Activated CD4-positive, alpha-beta memory T cell treated with anti-CD3 and anti-CD28 coated beads, Interleukin-2, amount 10 ng/mL, durations not matched to agents 7 days and 5 days (primary cell): ENCODE results near the gene NOTCH2. TPM values are rescaled to one million over a fixed set of nuclear protein-coding genes. Genes with fewer than 3 reads are reported as not detected.

ENCODE experiments used
- CTCF ChIA-PET: fragments of 350-600 bp; sonication (Branson Sonifier 250); formaldehyde crosslinking; loops from one replicate; lab custom pipeline; 2021; ENCODE audit warnings: antibody characterized with exemption, inconsistent platforms; lab: Charles Lee
- POLR2A ChIA-PET: fragments of 350-600 bp; sonication (Branson Sonifier 250); formaldehyde crosslinking; loops from one replicate; lab custom pipeline; 2021; ENCODE audit warnings: antibody characterized with exemption; lab: Charles Lee
- DNase-seq: peaks from one replicate; pipeline ENCODE4 v3.0.0-alpha.2; 2020
- H3K27ac Mint-ChIP-seq: one replicate; pipeline ENCODE4 v1.8.0; 2021; ENCODE audit warnings: mild to moderate bottlenecking, mixed read lengths
- H3K27me3 Mint-ChIP-seq: one replicate; pipeline ENCODE4 v1.8.0; 2021; ENCODE audit warnings: mixed read lengths
- H3K36me3 Mint-ChIP-seq: one replicate; pipeline ENCODE4 v1.8.0; 2021; ENCODE audit warnings: low read depth, mixed read lengths
- H3K4me1 Mint-ChIP-seq: one replicate; pipeline ENCODE4 v1.8.0; 2021; ENCODE audit warnings: mixed read lengths
- H3K4me3 Mint-ChIP-seq: one replicate; pipeline ENCODE4 v1.8.0; 2021; ENCODE audit warnings: mild to moderate bottlenecking, mixed read lengths
- H3K9me3 Mint-ChIP-seq: one replicate; pipeline ENCODE4 v1.8.0; 2021; ENCODE audit warnings: mixed read lengths
- total RNA-seq, 2 experiments: library from RNA; stranded (reverse); gene quantifications; one replicate each; pipeline ENCODE4 v1.2.3, GENCODE V29; 2021

The NOTCH2 gene
- total RNA-seq, 2 experiments from 2014 or later: 81.9 to 88.7 TPM

DNA sequence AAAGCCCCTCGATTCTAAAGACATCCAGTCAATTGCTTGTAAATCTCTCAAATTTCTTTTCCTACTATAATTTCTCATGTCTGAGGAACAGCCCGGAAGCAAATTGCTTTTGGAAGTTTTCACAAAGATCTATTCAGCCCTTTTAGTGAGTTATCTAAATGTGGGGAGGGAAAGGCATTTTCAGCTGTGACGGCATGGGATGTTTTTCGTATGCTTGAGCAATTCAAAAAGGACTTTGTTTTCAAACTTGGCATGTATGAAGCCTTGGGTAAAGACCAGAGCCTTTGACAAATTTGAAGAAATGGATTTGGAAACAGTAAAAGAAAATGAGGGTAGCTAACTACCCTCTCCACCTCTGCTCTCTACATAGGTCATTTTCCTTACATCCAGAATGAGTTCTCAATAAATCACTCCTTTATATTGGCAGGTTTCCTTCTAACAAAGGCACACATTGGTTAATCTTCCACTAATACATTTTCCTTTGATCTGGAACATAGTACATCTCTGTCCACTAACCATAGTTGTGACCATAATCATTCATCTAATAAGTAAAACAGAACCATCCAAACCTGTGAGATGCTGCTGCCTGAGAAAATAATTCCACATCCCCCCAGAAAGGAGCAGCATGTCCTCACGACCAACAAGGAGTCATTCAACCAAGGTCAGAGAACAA lies 107.0 kb downstream of the NOTCH2 start:
- POLR2A ChIA-PET: no interaction called here
- no peak overlapping the region for H3K27ac Mint-ChIP-seq
- CTCF ChIA-PET: interaction anchor here (0.7 to 1.3 kb wide), 2 partner anchors 12 to 14 kb away, joined by 3 read pairs; no protein-coding TSS in a partner anchor
- peaks cover 11% of the 10 kb centered on the region for H3K4me1 Mint-ChIP-seq
- no peaks in the 10 kb centered on the region for H3K27me3 Mint-ChIP-seq
- peaks cover 65% of the 10 kb centered on the region for H3K36me3 Mint-ChIP-seq
- H3K4me3 Mint-ChIP-seq: no peak overlapping the region
- no peak for DNase-seq
- H3K9me3 Mint-ChIP-seq: no peaks in the 10 kb centered on the region

DNA sequence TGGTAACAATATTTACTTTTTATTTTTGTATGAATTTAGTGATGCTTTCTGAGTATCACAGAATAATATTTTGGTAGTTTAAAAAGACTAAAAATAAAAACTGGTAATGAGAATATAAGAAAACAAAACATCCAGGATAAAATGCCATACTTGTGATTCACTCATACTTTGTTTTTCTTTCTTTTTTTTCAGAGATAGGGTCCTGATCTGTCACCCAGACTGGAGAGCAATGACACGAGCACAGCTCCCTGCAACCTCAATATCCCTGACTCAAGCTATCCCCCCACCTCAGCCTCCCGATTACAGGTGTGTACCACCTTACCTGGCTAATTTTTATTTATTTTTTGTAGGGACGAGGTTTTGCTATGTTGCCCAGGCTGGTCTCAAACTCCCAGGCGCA lies 109.0 kb downstream of the NOTCH2 start:
- Mint-ChIP-seq H3K9me3 (no peaks in the 10 kb centered on the region), H3K4me3 (no peak overlapping the region), H3K27me3 (no peaks in the 10 kb centered on the region), H3K36me3 (peaks cover 58% of the 10 kb centered on the region), H3K4me1 (peaks cover 23% of the 10 kb centered on the region), H3K27ac (no peak overlapping the region)
- DNase-seq: no peak
- ChIA-PET CTCF (interaction anchor here (1.6 kb wide), 1 partner anchor 12 kb away, joined by 4 read pairs; no protein-coding TSS in a partner anchor), POLR2A (no interaction called here)

DNA sequence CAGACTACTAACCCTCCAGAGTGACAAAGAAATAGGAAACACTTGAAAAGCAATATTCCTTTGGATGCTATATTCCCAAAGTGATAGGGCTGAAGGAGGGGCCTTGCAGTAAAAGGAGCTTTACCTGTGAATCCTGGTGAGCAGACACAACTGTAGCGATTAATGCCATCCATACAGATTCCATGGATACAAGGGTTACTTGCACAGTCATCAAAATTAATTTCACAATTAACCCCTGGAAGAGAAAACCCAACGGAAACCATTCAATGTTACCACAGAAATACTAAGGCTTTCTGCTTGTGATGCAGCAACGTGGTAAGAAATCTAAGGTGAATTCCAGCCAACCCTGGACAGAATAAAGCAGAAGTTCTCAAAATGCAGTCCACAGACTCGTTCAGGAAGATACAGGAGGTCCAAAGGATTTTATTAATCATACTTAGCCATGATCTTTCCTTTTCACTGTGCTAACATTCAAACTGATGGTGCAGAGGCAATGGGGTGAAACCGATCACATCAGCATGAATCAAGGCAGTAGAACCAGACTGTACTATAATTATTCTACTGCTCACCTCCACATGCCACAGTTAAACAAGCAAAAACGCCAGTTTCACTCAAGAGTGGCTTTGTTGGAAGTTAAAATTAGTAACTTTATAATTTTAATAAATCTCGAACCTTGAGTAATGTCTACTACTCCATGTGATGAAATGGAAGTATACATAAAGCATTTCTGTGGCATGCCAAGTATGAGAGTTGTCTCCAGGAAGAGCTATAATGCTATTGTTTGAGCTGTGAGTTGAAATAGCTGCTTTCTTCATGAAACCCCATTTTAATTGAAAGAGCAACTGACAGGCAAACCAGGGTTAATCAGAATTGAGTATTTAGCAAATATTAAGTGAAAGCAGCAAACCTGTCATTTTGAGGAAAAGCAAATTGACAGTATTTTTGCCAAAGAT lies 109.9 kb downstream of the NOTCH2 start:
- no peaks in the 10 kb centered on the region for H3K9me3 Mint-ChIP-seq
- CTCF ChIA-PET: interaction anchor here (1.6 kb wide), 1 partner anchor 11 kb away, joined by 4 read pairs; no protein-coding TSS in a partner anchor
- peaks cover 33% of the 10 kb centered on the region for H3K4me1 Mint-ChIP-seq
- peaks cover 55% of the 10 kb centered on the region for H3K36me3 Mint-ChIP-seq
- no peak overlapping the region for H3K27ac Mint-ChIP-seq
- POLR2A ChIA-PET: no interaction called here
- no peaks in the 10 kb centered on the region for H3K27me3 Mint-ChIP-seq
- H3K4me3 Mint-ChIP-seq: no peak overlapping the region
- DNase-seq: no peak

DNA sequence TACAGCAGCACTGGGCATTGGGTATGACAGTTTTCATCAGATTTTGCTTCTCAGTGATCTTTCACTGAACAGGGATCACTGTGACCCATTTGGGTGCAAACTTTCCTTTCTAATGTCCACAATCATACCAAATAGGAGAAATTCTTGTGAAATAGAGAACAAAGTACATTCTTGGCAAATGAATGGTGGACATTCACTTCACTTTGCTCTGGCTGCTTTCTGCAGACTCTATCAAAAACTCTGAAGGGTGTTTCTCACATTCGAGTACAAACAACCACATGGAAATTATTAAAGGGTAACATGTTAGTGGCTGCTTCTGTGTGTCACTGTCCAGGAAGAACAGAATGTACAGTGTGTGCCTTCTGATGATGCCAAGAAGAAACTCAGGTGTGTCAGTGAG lies 111.2 kb downstream of the NOTCH2 start:
- Mint-ChIP-seq H3K4me1 (peaks cover 42% of the 10 kb centered on the region), H3K4me3 (no peak overlapping the region), H3K27ac (no peak overlapping the region), H3K27me3 (no peaks in the 10 kb centered on the region), H3K9me3 (no peaks in the 10 kb centered on the region), H3K36me3 (peaks cover 57% of the 10 kb centered on the region)
- DNase-seq: no peak
- POLR2A ChIA-PET: no interaction called here
- CTCF ChIA-PET: interaction anchor here (0.6 kb wide), 1 partner anchor 15 kb away, joined by 4 read pairs; no protein-coding TSS in a partner anchor

DNA sequence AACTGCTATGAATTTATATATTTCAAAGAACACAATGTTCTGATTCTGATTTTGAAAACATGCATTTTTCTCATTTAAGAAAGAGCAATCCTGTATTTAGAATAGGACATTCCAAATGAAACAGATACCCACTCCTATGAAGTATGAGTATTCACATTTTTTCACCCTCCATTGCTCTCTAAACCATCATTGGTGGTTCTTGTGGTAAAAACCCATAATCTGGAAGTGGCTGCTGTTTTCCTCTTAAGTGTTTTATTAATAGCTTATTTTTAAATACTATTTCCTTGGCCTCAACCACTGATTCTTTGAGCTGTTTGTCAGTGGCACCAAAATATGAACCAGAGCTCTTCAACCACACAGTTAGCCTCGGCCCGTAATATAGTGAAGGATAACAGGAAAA lies 113.2 kb downstream of the NOTCH2 start:
- Mint-ChIP-seq H3K4me1 (peaks cover 41% of the 10 kb centered on the region), H3K27ac (peak overlapping the region; percentile 27), H3K9me3 (no peaks in the 10 kb centered on the region), H3K27me3 (no peaks in the 10 kb centered on the region), H3K4me3 (peak overlapping the region; percentile 3), H3K36me3 (peaks cover 53% of the 10 kb centered on the region)
- ChIA-PET CTCF (interaction anchor here (1.5 kb wide), 1 partner anchor 12 kb away, joined by 7 read pairs; no protein-coding TSS in a partner anchor), POLR2A (no interaction called here)
- no peak for DNase-seq

DNA sequence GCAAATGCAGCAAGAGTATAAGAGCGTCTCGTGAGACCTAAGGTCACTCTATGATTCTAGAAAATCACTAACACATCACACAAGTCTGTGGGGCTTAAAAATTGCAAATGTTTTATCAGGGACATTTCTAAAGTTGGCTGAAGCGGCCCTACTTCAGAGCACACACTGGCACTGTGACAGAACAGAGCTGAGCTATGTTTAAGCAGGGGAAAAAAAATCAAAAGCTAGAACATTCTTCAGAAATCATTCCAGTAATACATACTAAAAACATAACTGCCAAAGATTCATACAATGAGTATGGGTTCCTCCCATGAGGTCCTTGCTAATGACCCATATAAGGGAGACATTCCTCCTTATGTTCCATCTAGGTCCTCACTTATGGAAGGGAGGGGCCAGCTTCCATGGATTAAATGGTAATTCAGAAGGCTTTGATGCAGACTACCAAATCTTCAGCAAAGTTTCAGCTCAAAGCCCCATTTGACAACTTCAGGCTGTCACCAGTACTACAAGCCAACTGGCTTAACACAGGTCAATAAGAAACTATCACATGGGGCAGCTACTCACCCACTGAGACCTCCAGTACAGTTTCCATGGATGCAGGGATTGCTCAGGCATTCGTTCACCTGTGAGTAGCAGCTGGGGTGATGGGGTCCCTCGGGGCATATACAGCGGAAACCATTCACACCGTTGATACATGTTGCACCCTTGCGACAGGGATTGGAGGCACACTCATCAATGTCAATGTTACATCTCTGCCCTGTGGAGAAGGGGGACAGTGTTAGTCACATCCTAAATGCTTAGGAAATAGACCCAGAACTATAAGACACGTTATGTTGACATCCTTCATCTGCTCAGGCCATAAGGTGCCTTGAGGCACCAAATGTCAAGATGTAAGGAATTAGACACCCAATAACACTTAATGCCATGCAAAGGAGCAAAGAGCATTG lies 114.7 kb downstream of the NOTCH2 start:
- H3K36me3 Mint-ChIP-seq: peaks cover 59% of the 10 kb centered on the region
- peak overlapping the region; percentile 9 for H3K27ac Mint-ChIP-seq

DNA sequence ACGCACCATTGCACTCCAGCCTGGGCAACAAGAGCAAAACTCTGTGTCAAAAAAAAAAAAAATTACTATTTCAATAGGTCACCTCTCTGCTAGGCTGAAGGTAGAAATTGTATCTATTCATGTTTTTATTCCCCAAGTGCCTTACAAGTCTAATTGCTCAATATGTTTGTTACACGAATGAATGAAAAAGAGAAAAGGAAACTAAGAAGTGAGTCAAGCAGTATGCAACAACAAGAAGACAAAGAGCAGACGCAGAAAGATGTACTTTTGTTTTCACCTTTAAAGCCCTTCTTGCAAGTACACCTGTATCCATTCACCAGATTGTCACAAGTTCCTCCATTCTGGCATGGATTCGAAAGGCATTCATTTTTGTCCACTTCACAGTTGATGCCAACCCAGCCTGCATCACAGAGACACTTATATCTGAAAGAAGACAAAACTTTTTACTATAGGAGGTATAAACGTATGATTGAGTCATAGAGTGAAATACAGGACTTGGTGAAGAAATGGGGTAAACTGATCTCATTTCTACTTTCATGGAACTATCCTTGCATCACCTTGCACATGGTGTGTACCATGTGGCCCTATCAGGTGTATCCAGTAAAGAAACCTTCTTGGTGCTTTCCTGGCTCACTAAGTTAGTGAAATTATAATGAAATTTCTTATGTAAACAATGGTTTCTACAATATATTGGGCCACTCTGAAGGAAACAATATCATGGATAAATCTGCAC lies 116.0 kb downstream of the NOTCH2 start:
- no peak for DNase-seq
- H3K27ac Mint-ChIP-seq: no peak overlapping the region
- peaks cover 40% of the 10 kb centered on the region for H3K4me1 Mint-ChIP-seq
- H3K4me3 Mint-ChIP-seq: no peak overlapping the region
- H3K9me3 Mint-ChIP-seq: no peaks in the 10 kb centered on the region
- ChIA-PET CTCF (interaction anchor here (1.7 kb wide), 1 partner anchor 15 kb away, joined by 5 read pairs; no protein-coding TSS in a partner anchor), POLR2A (no interaction called here)
- H3K27me3 Mint-ChIP-seq: no peaks in the 10 kb centered on the region
- peaks cover 53% of the 10 kb centered on the region for H3K36me3 Mint-ChIP-seq

More for the DNA sequence above, 114.7 kb downstream of the NOTCH2 start:
- Mint-ChIP-seq H3K9me3 (no peaks in the 10 kb centered on the region), H3K27me3 (no peaks in the 10 kb centered on the region), H3K4me1 (peaks cover 41% of the 10 kb centered on the region), H3K4me3 (no peak overlapping the region)
- POLR2A ChIA-PET: interaction anchor here (1.2 kb wide), 1 partner anchor 28 kb away, joined by 3 read pairs; no protein-coding TSS in a partner anchor
- CTCF ChIA-PET: interaction anchor here (1.7 kb wide), 1 partner anchor 13 kb away, joined by 5 read pairs; no protein-coding TSS in a partner anchor
- no peak for DNase-seq

DNA sequence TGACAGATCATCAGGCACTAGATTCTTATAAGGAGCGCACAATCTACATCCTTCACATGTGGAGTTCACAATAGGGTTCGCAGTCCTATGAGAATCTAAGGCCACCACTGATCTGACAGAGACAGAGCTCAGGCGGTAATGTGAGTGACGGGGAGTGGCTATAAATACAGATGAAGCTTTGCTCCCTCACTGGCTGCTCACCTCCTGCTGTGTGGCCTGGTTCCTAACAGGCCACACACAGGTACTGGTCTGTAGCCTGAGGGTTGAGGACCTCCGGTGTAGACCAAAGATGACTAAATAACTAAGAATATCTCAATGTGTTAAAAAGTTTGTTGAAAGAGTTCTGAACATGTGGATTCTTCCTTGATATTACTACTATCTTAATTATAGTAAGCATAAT lies 117.0 kb downstream of the NOTCH2 start:
- H3K9me3 Mint-ChIP-seq: no peaks in the 10 kb centered on the region
- ChIA-PET POLR2A (no interaction called here), CTCF (interaction anchor here (0.8 to 1.2 kb wide), 2 partner anchors 9 to 16 kb away, joined by 3 to 5 read pairs; no protein-coding TSS in a partner anchor)
- H3K36me3 Mint-ChIP-seq: peaks cover 55% of the 10 kb centered on the region
- H3K27me3 Mint-ChIP-seq: no peaks in the 10 kb centered on the region
- no peak overlapping the region for H3K27ac Mint-ChIP-seq
- no peak overlapping the region for H3K4me3 Mint-ChIP-seq
- no peak for DNase-seq
- peaks cover 36% of the 10 kb centered on the region for H3K4me1 Mint-ChIP-seq

DNA sequence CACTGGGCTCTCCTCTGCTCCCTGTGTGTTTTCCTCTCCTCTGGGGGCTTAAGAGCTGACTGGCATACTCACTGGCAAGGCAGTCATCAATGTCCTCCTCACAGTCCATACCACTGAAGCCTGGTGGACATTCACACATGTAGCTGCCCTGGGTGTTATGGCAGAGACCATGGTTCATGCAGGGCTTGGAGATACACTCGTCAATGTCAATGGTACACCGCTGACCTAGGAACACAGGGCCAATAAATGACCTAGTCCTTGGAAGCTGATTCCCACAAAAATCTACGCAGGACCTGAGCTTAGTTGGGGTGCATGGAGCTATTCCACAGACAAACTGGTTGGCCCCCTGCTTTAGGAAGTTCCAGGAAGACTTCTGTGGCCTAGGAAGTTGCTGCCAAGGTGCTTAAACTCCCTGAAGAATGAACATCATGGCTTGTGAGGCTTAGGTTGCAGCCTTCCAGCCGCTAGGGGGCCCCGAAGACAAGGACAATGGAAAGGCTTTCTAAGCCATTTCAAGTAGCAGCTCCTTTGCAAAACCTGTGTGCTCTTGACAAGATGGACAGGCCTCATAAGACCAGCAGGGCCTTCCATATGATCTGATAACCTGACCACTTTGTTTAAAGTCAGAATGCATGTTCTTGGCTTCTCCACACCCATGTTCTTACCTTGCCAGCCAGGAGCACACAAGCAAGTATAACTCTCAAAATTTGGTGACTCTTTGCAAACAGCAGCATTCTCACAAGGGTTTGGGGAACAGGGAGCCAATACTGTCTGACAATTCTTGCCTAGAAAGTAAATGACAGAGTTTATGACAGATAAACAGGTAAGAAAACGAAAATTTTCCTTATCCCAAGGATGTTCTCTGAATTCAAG lies 120.9 kb downstream of the NOTCH2 start:
- peak; percentile 80 for DNase-seq
- peaks cover 41% of the 10 kb centered on the region for H3K36me3 Mint-ChIP-seq
- no peak overlapping the region for H3K27ac Mint-ChIP-seq
- ChIA-PET POLR2A (no interaction called here), CTCF (interaction anchor here (0.6 to 4.0 kb wide), 16 partner anchors 8 to 337 kb away, joined by 3 to 13 read pairs (median 4); no protein-coding TSS in a partner anchor)
- H3K4me3 Mint-ChIP-seq: no peak overlapping the region
- no peaks in the 10 kb centered on the region for H3K9me3 Mint-ChIP-seq
- H3K4me1 Mint-ChIP-seq: peaks cover 3% of the 10 kb centered on the region
- H3K27me3 Mint-ChIP-seq: no peaks in the 10 kb centered on the region

DNA sequence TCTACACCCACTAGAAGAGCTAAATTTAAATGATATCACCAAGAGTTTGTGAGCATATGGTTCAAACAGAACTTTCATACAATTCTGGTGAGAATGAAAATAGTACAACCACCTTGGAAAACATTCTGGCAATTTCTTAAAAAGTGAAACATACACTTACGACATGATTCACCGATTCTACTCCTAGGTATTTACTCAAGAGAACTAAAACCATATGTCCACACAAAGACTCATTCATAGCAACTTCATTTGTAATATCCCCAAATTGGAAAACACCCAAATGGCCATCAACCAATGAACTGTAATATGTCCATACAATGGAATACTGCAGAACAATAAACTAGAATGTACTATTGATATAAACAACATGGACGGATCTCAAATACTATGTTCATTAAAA lies 122.0 kb downstream of the NOTCH2 start:
- ChIA-PET CTCF (interaction anchor here (0.7 to 4.0 kb wide), 5 partner anchors 21 to 138 kb away, joined by 3 to 13 read pairs (median 3); no protein-coding TSS in a partner anchor), POLR2A (no interaction called here)
- Mint-ChIP-seq H3K27me3 (no peaks in the 10 kb centered on the region), H3K4me1 (no peaks in the 10 kb centered on the region), H3K4me3 (no peak overlapping the region), H3K27ac (no peak overlapping the region), H3K36me3 (peaks cover 37% of the 10 kb centered on the region), H3K9me3 (no peaks in the 10 kb centered on the region)
- DNase-seq: no peak

DNA sequence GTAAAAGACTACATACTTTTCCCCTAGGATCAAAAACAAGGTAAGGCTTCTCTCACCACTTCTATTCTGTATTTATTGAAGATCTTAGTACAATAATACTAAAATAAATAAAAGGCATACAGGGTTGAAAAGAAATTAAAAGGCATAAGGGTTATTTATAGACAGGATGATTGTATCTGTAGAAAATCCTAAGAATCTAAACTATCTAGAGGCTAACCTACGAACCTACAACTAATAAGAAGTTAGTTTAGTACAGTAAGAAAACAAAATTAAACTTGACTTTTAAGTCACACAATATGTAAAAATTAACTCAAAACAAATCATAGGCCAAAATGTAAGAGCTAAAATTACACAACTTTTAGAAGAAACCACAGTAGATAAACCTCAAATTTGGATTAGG lies 122.7 kb downstream of the NOTCH2 start:
- Mint-ChIP-seq H3K4me1 (no peaks in the 10 kb centered on the region), H3K4me3 (no peak overlapping the region), H3K27ac (no peak overlapping the region), H3K36me3 (peaks cover 36% of the 10 kb centered on the region), H3K27me3 (no peaks in the 10 kb centered on the region), H3K9me3 (no peaks in the 10 kb centered on the region)
- POLR2A ChIA-PET: no interaction called here
- no peak for DNase-seq
- CTCF ChIA-PET: interaction anchor here (0.7 to 4.0 kb wide), 3 partner anchors 21 to 60 kb away, joined by 3 to 13 read pairs (median 3); no protein-coding TSS in a partner anchor
